DND-41 (cell line): ENCODE results near the gene CDC42SE2.

Source experiments
- EZH2 ChIP-seq: IDR thresholded peaks from 3 replicates; pipeline ENCODE4 v1.6.1; 2012; ENCODE audit warnings: borderline replicate concordance, low read depth, mild to moderate bottlenecking, moderate library complexity, low read length, inconsistent platforms; ENCODE audit not compliant: severe bottlenecking
- TF ChIP-seq, protein P1 (sequence below): IDR thresholded peaks from 2 replicates; pipeline ENCODE4 v1.5.1; 2012; ENCODE audit warnings: borderline replicate concordance, low read length, moderate library complexity, mild to moderate bottlenecking; ENCODE audit not compliant: poor library complexity, severe bottlenecking; ENCODE audit errors: extremely low read depth

DNA sequence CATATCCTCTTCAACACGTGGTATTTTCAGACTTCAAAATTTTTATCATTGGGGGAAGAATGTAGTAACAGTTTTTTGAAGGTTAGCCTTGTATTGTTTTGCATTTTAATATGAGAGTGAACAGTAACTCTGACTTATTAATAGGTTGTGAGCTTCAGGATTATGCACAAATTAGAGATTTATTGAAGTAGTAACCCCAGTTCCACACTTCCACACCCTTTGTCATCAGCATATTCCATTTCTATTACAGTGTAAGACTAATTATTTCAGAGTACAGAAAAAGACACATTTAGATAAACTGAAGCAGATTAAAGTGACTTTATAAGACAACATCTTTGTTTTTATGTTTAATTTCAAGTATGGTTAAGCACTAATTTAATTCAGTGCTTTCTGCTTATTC, 105.7 kb downstream of the CDC42SE2 start:
- TF ChIP-seq, protein P1, sequence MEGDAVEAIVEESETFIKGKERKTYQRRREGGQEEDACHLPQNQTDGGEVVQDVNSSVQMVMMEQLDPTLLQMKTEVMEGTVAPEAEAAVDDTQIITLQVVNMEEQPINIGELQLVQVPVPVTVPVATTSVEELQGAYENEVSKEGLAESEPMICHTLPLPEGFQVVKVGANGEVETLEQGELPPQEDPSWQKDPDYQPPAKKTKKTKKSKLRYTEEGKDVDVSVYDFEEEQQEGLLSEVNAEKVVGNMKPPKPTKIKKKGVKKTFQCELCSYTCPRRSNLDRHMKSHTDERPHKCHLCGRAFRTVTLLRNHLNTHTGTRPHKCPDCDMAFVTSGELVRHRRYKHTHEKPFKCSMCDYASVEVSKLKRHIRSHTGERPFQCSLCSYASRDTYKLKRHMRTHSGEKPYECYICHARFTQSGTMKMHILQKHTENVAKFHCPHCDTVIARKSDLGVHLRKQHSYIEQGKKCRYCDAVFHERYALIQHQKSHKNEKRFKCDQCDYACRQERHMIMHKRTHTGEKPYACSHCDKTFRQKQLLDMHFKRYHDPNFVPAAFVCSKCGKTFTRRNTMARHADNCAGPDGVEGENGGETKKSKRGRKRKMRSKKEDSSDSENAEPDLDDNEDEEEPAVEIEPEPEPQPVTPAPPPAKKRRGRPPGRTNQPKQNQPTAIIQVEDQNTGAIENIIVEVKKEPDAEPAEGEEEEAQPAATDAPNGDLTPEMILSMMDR, result no peak
- TF ChIP-seq EZH2, result no peak
